Activated T-helper 9 cell treated with anti-CD3 and anti-CD28 coated beads, Interleukin-2, amount 50 U/mL, for 16 hours (primary cell): ENCODE data around the gene NFKBIB.

ENCODE experiments used
- DNase-seq: peaks from one replicate; pipeline ENCODE4 v3.0.0-alpha.2; 2020; ENCODE audit warnings: low read depth

NFKBIB gene

DNA sequence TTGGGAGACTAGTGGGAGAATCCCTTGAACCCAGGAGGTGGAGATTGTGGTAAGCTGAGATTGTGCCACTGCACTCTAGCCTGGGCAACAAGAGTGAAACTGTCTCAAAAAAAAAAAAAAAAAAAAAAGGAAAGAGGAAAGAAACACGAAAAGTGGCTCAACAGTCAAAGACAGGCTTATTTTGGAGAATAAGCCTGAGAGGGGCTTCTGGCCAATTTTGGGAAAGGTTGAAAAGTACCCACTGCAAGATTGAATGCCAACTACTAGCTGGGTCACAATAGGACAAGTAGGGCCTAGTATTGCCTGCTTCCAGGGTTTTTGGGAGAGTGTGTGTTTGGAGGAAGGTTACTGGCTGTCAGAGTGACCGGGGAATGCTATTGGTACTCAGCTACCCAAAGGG, 58.5 kb downstream of the NFKBIB start:
- DNase-seq, result no peak
